ENCODE measurements around the gene RNF126.

Gene RNF126

DNA sequence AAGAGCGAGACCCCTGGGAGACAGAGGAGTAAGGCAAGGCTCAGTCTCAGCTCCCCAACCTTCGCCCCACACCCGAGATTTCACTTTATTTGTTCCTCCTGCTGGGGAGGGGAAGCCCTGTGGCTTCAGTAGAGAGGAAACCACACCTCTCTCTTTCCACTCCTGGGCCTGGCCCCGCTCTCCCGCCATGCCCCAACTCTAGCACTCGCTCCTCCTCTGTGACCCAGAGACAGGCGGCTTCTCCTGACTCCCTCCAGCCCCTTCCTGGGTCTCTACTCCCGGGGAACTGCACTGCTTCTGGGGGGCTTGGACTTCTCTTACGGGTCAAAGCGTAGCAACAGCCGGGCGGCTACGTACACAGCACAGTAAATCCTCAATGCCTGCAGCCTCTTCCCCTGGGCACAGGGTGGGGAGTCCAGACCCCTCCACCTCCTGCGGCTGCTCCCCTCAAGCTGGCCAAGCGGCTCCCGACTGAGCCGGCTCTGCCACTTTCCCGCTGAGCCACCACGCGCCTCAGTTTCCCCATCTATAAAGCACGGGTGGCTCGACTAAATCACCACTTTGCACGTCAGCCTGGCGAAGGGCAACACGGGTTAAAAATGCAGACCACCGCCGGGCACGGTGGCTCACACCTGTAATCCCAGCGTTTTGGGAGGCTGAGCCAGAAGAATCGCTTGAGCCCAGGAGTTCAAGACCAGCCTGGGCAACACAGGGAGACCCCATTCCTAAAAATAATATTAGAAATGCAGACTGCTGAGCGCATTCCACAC, 1.4 kb downstream of the RNF126 start:
- no peak for DNase-seq

DNA sequence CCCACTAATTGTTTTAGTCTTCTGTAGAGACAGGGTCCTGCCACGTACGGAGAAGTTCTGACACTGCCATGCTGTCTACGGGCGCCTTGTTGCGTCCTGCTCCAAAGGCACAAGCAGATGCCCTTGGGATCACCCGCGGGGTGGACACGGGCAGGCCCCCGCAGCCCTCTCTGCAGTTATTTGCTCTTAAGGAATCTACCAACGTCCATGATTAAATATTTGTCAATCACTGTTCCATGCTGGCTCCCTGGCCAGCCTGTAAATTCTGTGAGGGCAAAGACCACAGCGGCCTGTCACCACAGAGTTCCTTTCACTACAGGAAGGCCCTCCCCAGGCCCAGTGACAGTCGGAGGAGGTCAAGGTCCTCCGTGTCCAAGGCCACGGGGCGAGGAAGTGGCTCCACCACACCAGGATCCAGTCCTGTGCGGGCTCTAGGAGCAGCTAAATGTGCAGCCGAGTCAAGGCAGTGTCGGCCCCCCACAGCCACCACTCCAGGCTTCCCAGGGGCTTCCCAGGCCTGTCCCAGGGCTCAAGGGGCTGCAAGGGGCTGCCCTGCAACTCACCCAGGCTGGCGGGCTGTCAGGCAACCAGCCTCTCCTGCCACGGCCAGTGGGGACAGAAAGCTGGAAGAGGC, 2.1 kb downstream of the RNF126 start:
- DNase-seq = no peak

DNA sequence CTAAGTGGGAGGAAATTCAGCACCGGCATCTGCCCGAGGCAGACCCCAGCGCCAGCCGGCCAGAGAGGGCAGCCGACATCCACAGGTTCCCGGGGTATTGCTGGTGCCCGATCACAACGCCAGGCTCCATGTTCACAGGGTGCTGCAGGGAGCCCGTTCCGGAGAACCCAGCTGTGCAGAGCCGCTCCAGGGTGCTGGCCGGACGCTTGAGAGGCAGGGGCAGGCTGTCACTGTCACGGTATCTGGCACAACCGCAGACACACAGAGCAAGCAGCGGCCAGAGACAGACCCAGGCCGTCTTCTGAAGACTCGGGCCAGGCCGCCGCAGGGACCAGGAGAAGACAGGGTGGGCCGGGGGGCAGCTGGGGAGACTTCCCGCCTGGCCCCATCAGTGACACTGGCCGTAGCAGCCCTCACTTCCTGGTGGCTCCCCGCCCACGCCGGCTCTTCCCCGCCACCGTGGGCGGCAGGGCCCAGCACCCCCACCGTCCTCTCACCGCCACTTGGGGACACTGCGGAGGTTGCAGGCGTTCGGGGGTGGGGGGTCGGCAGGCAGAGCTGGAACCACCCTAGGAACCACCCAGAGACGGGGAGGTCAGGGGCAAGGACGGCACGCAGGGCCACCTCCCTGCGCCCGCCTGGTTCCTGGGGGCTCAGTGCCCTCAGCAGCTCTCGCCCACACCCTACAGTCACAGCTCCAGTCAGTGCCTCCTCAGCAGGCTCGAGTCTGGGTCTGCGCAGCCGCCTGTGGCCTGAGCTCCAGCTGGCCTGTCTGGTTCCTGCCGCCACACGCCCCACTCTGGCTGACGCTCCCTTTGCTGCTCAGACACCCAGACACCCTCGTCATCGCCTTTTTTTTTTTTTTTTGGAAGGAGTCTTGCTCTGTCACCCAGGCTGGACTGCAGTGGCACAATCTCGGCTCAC, 3.8 kb downstream of the RNF126 start:
- DNase-seq = no peak

DNA sequence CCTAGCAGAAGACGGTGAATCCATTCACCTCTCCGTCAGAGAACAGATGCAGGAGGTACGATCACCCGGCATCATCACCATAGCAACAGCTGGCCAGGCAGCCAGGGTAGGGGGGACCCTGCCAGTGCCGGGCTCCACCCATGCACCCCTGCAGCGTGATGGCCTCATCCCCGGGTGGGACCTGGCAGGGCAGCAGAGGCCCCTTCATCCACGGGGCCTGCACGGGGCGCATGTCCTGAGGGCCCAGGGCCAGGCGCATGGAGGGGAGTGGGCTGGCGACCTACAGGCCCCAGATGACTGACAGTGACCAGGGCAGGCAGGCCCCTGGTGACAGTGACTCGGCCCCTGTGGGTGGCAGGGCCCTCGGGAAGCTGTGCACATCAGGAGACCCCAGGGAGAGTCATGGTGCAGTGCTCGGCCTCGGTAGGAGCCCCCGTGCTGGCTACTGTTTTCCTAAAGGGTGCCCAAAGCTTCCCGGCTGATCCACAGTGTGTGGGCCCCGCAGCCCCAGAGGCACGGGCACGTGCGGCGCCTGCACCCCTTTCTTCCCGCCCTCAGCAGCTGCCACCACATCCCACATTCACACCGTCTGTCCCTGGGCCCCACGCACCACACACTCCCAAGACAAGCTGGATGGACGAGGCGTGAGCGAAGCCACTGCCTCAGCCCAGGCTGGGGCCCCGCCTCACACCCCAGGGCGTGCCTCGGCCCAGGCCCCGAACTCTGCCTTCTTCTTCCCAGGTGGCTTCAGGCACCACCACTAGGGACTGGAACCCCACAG, 4.8 kb downstream of the RNF126 start:
- DNase-seq = no peak

DNA sequence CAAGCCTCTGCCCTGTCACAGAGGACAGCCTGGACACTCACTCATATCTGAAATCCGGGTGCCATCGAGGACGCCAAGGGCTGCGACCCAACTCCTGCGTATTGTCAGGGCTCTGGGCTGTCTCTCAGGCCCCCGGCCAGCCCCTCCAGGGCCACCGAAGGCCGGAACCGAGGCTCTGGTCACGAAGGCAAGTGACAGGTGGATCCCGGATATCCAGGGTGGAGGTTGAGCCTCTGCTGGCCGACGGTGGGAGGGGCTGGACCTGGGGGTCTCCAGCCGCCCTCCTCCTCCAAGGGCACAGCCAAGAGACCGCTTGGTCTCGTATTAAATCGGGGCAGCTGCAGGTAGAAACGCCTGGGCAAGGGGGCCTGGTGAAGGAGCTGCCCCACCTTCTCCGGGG, 5.4 kb downstream of the RNF126 start:
- DNase-seq = no peak

DNA sequence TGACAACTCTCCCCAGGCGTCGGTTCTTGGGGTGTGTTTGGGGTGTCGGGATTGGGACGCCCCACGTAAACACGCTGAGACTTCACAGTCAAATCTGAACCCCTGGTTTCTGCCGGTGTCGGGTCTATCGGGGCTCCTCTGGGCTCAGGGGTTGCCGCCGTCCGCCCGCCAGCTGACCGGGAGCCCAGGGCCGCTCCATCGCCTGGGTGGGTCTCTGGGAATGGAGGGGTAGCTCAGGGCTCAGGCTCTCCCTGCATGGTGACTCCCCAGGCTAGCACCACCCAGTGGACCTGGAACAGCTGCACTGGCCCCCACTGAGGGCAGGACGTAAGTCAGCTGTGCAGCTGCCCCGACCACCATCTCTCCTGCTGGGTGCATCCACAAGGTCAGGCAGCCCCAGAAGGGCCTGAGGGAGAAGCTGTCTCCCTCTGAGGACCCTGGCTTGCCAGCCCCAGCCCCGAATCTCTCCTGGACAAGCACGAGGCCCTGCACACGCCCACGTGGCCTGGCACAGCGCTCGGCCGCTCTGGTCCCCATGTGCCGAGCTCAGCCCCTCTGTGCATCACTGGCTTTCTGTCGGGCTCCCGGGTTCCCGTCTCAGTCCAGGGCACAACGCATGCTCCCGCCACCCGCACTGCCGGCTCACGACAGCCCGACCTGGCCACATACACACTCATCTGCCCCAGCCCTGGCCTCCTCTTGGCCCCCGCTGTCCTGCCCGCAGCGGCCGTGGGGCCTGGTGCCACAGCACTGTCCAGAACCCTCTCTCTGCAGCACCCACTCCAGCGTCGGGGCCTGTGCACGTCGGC, 6.1 kb downstream of the RNF126 start:
- no peak for DNase-seq

DNA sequence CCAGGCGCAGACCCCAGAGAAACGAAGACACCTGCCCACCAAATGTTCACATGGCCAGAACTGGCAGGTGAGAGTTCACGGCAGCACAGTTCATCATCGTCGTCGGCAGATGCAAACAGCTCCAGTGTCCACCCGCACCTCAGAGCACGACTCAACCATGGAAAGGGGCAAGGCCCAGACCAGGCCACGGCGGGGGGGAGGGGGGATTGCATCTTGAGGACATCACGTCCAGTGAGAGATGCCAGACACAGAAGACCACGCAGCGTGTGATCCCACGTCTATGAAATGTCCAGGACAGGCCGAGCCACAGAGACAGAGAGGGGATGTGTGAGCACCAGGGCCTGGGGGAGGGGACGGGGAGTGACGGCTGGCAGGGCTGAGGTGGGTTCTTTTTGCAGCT, 7.3 kb downstream of the RNF126 start:
- DNase-seq = no peak

DNA sequence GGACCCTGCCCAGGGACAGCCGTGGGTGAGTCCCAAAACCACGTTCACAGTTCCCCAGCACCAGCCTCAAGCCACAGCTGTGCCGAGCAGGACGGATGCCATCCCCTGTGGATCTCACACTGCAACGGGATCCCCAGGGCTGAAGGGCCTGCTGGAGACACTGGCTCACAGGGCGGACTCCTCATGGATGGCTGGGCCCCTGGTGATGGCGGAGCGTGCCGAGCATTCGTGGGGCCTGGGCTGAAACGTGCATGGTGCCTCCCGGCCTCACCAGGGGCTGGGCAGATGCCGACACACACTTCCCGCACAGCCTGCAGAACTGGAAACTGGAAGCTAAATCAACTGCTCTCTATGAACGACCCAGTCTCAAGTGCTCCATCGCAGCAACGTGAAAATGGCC, 9.6 kb downstream of the RNF126 start:
- DNase-seq = no peak

DNA sequence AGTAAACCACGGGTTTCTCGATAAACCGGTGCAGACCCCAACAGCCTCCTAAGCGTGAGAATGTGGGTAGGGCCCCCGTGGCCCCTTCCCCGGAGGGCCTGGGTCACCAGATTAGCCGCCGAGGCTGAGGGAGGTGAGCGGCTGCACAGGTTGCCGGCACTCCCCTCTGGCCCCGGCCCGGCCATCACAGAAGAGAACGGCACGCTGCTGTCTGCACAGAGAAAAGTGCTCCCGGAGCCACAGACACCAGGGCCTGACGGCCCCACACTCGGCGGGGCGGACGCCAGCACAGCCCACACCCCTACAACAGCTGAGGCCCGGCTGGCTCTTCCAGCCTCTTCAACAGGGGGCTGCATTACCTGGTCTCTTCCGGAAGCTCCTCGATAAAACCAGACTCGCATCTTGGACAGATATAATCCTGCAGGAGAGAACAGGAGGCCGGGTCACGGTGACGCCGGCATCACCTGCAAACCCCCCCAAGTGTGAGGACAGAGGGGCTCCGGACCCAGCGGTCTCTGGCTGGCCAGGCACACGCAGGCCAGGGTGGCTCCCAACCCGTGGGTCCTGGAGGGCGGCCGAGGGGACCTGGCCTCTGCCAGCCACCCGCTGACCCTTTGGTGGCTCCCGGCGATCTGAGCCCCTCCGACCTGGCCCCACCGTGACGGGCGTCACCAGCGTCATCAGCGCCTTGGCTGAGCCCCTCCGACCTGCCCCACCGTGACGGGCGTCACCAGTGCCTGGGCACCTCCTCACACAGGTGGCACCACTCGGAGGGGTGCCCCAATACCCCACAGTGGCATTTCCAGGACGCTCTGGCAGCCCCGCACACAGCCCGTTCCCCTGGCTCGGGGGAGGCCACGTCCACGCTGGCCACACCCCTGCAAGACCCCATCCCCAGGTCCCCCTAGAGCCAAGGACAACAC, 10.3 kb downstream of the RNF126 start:
- DNase-seq = no peak

DNA sequence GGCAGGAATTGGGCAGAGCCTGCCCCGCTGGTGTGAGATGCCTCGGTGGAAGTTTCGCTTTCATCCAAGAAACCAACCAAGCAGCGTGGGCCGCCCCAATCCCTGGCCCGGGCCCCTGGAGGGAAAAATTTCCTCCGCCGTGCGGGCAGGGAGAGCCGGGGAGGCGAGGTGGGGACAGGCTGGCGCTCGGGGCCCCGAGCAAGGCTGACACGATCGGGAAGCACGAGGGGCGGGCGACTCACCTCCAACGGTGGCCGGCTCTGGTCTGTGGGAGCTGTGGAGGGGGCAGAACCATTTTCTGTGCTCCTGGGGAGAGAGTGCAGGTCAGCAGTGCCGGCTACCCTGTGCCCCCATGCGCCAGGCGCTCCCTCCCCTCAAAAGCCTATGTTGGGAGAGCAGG, 11.0 kb downstream of the RNF126 start:
- no peak for DNase-seq

DNA sequence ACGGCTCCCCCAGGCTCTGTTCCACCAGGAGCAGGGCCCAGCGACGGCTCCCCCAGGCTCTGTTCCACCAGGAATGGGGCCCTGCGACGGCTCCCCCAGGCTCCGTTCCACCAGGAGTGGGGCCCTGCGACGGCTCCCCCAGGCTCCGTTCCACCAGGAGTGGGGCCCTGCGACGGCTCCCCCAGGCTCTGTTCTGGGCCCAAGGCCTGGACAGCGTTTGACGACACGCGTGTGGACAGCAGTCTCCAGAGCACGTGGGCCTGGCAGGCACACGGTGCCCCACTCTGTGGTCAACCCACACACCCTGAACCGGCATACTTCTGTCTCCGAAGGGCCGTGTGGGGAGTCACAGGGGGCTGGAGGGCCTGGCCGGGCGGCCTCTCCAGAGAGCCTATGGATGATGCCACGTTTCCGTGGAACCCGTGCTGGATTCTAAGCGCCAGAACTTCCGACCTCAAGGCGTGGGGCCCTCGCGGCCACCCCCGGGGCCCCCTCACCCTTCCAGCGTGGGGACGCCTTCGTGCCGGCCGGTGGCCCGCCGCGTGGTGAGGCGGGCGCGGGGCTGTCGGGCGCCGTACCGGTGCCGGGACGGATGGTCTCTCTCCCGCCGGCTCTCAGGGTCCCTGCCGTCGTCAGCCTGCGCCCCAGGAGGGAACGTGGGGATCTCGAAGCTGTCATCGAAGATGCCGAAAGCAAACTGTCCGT, 11.7 kb downstream of the RNF126 start:
- no peak for DNase-seq

DNA sequence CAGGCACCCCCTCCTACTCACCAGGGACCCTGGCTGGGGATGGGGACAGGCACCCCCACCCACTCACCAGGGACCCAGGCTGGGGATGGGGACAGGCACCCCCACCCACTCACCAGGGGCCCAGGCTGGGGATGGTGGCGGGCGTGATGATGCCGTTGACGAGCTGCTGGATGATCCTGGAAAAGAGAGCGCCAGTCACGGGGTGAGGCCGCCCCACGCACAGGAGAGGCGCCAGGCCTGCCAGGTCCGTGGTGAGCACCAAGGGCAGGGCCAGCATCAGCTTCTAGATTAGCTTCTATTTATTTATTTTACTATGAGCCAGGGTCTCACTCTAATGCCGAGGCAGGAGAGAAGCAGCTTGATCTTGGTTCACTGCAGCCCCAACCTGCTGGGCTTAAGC, 12.9 kb downstream of the RNF126 start:
- DNase-seq = no peak

DNA sequence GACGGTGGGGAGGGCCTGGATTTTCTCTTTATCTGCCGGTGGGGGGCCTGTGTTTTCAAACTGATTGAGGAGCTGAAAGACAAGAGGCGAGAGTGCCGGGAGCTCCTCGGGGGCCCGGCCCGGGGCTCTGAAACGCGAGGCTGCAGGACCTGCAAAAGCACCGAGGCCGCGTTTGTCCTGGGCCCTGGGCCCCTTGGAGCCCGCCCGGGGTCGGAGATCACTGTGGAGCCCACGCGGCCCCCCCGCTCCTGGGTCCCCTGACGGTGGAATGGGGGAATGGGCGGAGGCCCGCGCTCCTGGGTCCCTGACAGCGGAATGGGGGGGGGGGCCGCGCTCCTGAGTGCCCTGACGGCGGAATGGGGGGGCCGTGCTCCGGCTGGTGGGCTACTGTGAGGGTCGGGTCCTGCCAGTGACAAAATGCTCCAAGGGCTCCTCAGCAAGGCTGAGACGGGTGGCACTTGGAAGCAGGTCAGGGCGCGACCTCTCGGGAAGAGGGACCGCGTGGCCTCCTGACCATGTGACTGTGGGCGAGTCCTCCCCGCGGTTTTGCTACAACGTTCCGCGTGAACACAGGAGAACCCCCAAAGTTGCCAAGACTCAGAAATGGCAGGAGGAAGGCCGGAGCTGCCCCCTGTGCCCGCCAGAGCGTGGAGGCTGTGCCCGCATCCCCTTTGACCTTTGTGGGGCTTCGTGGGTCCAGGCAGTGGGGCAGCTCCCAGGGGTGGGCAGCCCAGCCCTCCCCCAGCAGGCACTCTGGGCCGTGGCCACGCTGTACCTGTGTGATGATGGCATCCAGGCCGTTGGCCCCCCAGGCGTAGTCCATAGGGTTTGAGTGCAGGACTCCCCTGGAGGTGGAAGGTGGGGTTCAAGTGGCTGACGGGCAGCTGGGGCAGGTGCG, 13.9 kb downstream of the RNF126 start:
- DNase-seq = no peak

DNA sequence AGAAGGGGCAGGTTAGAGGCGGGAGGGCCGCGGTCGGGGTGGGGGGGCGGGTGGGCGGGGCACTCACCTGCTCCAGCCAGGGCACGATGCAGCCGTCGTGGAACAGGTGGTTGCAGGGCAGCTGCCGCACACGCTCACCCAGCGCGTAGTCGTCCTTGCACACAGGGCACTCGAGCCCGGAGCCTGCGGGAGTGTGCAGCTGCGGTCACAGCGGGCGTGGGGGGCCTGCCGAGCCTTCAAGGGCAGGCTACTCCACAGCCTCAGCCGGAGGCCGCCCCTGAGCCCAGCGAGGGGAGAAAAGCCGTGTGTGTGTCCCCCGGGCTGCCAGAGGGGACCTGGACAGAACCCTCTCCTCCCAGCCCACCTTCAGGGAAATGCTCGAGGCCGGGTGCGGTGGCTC, 14.7 kb downstream of the RNF126 start:
- DNase-seq = no peak

DNA sequence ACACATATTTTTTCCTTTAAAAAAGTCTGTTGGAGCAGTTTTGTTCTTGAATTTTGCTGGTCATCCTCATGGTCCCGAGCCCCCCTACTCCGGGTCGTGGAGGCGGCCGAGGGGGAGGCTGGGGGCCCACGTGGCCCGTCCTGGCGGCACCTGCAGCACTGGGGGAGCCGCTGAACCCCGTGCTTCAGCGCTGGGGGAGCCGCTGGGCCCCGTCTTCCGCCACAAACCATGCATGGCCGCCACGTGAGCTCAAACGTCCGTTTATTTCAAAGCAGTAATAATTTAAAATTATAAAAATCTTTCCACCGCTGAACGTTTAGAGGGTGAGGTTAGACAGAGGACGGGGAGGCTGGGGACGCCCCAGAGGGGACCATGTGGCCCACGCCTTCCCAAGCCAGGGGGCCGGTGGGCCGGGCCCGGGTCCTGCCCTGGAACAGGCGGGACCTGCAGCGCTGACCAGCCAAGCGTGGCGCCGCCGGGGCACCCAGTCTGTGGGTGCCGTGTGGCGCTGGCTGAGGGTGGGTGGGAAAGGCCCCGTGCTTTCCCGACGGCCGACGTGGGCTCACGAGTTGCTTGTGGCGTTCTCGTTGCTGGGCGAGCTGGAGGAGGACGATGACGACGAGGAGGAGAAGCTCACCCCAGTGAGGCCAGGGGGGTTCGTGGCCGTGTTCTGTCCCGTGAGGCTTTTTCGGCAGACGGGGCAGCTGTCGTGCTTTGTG, 15.3 kb downstream of the RNF126 start:
- no peak for DNase-seq

DNA sequence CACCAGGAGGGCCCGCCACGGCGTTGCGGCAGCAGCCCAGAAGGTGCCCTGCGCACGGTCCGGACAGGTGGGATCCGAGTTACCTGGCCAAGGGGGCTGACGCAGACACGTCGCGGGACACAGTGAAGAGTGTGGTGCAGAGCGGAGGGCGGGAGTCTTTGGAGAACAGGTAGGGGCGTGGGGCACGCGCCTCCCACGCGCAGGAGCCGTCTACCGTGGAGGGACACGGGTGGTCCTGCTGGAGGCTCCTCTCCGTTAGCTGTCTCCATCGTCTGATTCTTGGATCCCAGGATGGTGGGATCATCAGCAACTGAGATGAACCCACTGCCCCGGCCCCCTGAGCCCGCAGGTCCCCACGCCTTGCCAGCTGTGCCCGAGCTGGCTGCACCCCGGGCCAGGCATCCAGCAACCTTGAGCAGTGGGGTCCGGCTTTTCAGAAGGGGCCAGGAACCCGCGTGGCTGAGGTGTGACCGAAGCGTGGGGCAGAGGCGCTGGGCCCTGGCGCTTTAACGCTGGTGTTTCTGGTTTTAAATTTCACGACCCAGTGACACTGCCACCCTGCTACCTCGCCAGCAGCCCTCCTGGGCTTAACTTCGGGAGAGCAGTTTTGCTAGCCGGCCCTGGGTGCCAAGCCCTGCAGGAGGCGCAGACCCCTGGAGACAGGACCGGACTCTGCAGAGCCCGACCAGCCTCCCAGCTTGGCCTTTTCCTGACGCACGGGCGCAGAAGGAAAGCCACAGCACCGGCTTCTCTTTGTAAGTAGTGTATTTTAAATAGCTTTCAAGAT, 16.0 kb downstream of the RNF126 start:
- no peak for DNase-seq

DNA sequence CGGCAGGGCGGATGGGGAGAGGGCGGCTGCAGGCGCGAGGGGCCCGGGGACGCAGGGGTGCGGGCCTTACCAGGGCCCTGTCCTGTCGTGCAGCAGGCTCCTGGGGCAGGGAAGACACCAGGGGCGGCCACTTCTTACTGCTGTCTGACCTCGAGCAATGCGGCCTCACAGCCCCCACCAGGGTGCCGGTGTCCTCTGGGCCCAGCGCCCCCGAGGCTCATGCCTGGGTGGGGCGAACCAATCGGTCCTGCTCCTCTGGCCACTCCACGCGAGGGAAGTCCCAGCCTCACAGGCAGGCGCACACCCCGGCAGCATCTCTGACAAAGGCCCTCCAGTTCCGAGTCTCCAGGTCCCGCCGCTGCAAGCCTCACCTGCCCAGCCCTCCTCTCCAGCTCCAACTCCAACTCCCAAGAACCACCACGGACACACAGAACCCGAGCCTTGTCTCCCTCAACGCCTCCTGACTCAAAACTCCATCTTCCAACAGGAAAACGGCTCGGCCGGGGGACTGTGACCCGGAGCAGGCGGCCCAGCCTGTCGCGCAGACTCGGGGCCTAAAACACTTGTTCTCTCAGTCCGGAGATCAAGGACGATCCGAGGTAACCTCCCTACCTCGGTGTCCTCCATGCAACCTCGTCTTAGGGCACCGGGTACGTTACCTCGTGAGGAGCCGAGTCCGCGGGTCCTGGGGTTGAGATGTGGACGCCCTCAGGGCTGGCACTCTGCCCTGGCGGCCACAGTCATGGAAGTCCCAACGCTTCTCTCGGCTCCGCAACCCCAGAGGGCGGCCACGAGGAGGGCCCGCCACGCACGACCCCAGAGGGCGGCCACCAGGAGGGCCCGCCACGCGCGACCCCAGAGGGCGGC, 16.9 kb downstream of the RNF126 start:
- no peak for DNase-seq
